SH-SY5Y (cell line): ENCODE results near the gene ARHGEF11.

Experiments
- GATA2 ChIP-seq: IDR thresholded peaks from 2 replicates; pipeline ENCODE4 v1.6.1; 2011; ENCODE audit warnings: mild to moderate bottlenecking, low read depth, low read length
- GATA3 ChIP-seq: IDR thresholded peaks from 2 replicates; pipeline ENCODE4 v1.6.1; 2011; ENCODE audit warnings: low read depth, mild to moderate bottlenecking, low read length, moderate library complexity

Gene ARHGEF11

DNA sequence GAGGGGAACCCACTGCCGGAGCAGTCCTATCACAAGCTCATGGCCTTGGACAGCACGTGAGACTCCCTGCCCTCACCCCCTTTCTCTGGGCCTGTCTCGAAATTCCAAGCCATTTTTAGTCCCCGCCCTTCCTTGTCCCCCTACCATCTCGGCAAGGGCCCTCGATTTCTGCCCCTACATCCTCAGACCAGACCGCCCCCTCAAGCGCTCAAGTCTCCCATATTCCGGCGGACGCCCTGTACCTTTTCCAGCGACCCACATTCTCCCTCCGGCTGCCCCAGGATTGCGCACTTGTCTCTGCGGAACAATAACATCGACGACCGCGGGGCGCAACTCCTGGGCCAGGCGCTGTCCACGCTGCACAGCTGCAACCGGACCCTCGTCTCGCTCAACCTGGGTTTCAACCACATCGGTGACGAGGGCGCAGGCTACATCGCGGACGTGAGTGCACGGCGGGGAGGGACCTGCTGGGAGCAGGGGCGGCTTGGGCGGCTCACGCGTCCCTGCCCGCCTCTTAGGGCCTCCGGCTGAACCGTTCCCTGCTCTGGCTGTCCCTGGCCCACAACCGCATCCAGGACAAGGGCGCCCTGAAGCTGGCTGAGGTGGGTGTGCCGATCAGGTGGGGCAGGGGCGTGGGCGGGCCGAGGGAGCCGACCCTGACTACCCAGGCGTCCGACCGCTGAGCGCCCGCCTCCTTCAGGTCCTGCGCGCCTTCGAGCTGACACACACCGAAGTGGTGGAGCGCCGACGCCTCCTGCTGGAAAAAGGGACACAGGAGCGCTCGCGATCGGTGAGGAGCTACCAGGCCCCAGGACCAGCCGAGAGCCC lies 118.1 kb downstream of the ARHGEF11 start:
- no peak for TF ChIP-seq GATA2
- TF ChIP-seq GATA3 = no peak

DNA sequence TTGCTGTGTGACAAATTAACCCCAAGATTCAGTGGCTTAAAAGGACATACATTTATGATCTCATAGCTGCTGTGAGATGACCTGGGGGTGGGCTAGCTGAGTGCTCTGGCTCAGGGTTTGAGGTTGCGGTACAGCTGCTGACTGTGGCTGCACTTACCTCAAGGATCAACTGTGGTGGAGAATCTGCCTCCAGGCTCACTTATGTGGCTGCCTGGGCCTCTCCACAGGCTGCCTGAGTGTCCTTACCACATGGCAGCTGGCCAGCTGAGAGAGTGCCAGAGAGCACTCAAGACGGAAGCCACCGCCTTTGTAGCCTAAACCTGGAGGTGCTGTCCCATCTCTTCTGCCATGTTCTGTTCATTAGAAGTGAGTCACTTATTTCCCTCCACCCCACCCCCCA lies 119.4 kb downstream of the ARHGEF11 start:
- no peak for TF ChIP-seq GATA3
- TF ChIP-seq GATA2 = no peak

DNA sequence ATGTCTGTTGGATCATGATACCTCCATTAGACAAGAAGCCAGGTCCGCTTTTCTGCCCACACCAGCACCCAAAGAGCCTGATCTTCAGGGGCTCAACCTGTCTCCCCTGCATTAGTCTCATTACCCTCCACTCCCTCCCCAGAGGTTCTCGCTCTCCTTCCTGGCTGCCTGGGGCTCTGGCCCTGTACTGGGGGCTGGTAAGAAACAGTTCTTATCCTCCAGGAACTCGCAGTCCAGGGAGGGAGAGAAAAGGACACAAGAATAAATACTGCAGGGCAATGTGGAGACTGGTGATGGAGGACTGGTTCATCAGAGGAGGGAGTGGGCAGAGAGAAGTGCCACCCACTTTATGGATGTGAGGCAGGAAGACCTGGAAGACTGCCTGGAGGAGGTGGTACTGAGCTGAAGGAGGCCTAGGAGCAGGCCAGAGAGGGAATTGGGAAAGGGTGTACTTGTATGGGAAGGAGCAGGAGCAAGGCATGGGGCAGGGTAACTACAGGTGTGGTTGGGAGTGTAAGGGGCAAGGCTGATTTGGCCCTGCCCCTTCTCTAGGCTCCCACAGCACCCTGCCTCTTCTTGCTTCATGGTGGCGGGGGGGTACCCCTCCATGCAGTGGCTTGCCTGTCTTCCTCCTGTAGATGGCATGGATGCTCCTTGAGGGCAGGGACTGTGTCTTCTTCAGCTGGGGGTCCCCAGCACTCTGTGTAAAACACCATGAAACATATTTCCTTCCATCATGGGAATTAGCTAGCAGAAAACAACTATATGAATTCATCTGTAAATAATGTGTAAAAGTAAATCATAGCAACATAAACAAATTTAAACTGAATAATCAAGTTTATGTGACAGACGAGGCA lies 120.2 kb downstream of the ARHGEF11 start:
- no peak for TF ChIP-seq GATA2
- TF ChIP-seq GATA3 = no peak

DNA sequence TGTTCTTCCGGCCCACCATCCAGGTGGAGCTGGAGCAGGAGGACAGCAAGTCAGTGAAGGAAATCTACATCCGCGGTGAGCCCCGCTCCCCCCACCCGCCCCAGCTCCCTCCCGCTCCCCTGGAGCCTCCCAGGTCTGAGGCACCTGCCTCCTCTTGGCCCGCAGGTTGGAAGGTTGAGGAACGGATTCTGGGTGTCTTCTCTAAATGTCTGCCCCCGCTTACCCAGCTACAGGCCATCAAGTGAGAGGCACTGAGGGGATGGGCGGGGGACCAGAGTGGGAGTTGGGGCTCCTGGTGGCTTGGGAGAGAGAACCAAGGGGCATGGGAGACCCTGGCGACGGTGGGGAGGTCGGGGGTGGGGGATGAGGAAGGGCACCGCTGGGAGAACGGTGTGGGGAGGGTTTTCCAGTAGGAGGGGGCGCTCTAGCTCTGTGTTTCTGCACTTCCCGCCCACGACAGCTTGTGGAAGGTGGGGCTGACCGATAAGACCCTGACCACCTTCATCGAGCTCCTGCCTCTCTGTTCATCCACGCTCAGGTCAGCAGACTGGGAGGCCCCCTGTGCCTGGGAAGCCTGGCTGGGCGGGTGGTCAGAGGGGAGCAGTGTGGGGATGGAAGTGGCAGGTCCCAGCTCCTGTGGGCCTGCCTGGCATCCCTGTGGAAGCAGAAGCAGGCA lies 120.9 kb downstream of the ARHGEF11 start:
- TF ChIP-seq GATA3 = no peak
- no peak for TF ChIP-seq GATA2

DNA sequence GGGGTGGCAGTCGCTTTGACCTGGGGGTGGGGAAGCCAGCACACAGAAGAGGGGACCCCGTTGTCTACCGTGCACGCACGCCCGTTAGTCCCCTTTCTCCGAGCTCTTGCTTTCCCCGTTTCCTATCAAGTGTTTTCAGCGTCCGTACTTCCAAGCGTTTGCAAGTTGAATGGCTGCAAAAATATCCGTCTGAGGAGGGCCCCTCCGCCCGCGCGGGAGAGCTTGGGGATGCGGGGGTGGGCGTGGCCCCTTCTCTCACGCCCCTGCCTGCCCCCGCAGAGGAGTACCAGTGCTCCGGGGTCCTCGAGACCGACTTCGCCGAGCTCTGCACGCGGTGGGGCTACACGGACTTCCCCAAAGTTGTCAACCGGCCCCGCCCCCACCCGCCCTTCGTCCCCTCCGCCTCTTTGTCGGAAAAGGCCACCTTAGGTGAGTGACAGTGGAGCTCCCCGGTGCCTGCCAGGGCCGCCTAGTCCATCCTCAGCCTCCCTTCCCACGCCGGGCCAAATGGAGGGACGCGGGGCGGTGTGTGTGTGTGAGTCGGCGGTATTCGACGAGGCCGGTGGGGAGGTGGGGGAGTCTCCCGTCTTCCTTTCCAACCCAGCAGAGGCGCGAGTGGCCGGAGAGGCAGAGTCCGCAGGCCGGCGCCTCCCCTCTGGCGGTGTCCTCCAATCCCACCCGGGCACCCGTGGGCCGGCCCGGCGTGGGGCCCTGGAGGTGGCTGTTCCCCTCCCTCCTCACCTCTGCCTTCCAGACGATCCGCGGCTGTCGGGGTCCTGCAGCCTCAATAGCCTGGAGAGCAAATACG lies 121.7 kb downstream of the ARHGEF11 start:
- no peak for TF ChIP-seq GATA2
- TF ChIP-seq GATA3 = no peak

DNA sequence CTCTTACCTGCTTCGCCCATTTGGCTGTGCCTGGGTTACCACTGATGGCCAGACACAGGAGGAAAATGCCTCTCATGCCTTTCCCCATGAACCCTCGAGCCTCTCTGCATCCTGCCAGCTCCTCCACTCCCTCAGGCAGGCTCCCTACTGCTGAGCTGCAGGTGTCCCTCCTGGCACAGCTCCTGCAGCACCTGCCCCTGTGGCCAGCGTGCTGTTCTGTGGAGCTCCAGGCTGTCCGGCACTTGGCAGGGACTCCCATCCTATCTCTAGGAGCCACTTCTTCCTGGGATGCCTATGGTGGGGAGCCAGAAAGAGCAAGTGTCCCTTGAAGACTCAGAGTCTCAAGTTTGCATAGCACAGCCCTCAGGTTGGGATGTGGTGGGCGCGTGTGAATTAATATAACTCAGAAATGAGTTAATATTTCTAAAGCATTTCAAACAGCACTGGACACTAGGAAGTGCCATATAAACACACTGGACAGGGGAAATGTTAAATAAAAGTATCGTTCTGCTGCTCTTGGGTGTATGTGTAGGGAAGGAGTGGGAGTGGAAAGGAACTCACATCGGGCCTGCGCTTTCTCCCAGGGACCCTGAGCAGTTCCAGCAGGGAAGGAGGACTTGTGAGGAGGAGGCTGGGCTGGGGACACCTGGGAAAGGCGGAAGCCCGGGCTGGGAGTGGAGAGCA lies 122.4 kb downstream of the ARHGEF11 start:
- no peak for TF ChIP-seq GATA3
- TF ChIP-seq GATA2 = no peak

DNA sequence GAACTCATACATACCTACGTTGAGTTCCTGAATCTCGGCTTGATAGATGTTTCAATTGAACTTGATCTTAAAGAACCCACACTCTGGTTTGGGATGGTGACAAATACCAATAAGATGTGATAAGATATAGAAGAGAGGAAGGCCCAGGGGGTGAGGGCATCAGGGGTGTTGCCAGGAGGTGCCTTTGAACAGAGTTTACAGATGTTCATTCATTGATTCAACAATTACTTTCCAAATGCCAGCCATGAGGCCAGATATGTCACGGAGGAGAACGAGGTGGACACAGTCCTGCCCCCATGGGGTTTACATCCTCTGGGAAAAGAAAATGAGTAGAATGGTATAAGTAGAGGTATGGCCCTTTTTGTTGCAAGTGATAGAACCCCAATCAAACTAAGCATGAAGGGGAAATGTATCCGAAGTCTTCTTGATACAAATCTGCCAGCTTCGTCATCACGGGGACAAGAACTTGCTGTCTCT lies 124.5 kb downstream of the ARHGEF11 start:
- TF ChIP-seq GATA3 = no peak
- TF ChIP-seq GATA2 = no peak

DNA sequence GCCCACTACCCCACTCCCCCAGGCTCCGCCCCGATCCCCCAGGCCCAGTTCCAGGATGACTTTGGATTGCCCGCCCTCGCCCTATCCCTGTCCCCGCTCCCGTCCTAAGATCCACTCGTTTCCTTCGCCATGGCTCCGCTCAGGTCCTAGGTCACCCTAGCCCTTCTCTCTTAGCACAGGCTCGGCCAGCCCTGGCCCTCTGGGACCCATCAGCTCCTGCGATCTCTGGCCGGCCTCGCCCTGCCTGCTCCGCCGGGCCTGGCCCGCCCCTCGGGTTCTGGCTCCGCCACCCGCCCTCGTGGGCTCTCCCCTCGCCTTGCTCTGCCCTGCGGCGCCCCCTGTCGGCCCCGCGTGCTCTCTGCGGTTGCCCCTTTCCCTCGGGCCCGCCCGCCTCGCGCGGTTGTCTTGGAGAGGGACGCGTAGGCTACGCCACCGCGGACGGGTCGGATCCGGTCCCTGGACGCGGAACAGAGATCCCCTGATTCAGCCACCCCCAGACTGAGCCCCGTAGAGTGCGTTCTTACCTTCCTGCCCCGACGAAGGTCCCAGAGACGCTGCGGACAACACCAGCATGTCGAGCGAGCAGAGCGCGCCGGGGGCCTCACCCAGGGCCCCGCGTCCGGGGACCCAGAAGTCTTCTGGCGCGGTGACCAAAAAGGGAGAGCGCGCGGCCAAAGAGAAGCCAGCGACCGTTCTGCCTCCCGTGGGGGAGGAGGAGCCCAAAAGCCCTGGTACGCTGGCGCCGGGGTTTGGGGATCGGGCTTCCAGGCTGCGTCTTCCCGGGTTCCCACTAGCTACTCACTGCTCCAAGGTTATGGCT lies 125.1 kb downstream of the ARHGEF11 start, which contains the start of gene LRRC71:
Gene LRRC71, plus strand, starts transcription at position 400 of the 820 bp plus-strand sequence. Its CDS starts 172 bp downstream, at position 572.
- TF ChIP-seq GATA3 = no peak
- no peak for TF ChIP-seq GATA2

DNA sequence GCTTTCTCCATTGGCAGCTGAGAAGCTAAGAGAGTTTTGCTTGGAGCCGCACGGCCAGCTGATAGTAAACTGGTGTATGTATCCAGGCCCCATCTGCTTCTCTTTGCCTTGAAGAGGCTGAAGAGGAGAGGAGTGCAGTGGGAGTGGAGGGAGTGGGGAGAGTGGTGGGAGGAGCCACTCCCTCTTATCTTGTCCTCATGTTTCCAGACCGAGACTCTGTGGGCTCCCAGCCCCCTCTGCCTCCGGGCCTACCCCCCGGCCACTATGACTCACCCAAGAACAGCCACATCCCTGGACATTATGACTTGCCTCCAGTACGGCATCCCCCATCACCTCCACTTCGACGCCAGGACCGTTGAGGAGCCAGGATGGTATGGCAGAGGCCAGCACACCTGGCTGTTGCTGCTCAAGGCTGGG lies 131.1 kb downstream of the ARHGEF11 start:
- TF ChIP-seq GATA3 = no peak
- no peak for TF ChIP-seq GATA2

DNA sequence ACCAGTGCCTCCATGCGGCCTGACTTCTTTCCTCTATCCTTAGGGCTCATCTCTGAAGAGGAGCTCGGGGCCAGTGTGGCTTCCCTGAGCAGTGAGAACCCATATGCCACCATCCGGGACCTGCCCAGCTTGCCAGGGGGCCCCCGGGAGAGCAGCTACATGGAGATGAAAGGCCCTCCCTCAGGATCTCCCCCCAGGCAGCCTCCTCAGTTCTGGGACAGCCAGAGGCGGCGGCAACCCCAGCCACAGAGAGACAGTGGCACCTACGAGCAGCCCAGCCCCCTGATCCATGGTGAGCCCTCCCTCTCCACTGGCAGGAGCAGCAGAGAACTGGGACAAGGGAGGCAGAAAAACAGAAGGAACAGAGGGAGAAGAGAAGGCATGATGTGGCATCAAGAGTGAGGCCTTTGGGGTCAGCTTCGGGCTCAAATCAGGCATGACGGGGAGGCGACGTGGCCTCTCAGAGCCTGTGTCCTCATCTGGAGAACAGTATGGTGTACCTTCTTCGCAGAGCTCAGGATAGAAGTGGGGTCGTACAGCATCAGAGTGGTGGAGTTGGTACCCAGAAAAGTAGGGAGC lies 131.6 kb downstream of the ARHGEF11 start:
- no peak for TF ChIP-seq GATA2
- TF ChIP-seq GATA3 = no peak

DNA sequence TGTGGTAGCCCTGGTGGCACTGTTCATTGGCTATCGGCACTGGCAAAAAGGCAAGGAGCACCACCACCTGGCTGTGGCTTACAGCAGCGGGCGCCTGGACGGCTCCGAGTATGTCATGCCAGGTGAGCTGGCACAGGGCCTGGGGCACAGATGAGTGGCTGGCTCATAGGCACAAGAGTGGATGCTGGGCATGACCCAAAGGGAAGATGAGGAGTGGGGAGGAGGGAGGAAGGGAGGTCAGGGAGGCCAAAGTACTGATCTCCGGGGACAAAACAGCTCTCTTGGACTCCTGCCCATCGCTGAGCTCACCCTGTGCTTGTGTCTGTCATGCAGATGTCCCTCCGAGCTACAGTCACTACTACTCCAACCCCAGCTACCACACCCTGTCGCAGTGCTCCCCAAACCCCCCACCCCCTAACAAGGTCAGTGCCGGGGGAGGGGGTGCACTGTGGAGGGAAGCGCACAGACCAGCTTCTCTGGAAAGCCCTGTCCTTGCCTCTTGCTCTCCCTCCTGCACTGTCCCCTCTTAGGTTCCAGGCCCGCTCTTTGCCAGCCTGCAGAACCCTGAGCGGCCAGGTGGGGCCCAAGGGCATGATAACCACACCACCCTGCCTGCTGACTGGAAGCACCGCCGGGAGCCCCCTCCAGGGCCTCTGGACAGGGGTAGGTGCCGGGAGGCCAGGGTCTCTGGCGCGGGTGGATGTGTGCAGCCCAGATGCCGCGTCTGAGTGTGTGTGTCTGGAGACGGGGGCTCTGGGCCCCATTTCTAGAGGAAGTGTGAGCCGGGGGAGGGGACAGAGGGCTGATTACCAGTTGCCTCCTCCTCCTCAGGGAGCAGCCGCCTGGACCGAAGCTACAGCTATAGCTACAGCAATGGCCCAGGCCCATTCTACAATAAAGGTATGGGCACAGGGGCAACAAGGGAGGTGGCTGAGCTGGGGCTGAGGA lies 132.4 kb downstream of the ARHGEF11 start:
- TF ChIP-seq GATA3 = no peak
- peak; percentile 71 for TF ChIP-seq GATA2
